SH-SY5Y (cell line): Measurements from ENCODE around the gene PRUNE2.

Experiments used
- GATA2 ChIP-seq: IDR thresholded peaks from 2 replicates; pipeline ENCODE4 v1.6.1; 2011; ENCODE audit warnings: mild to moderate bottlenecking, low read depth, low read length
- GATA3 ChIP-seq: IDR thresholded peaks from 2 replicates; pipeline ENCODE4 v1.6.1; 2011; ENCODE audit warnings: low read depth, mild to moderate bottlenecking, low read length, moderate library complexity

DNA sequence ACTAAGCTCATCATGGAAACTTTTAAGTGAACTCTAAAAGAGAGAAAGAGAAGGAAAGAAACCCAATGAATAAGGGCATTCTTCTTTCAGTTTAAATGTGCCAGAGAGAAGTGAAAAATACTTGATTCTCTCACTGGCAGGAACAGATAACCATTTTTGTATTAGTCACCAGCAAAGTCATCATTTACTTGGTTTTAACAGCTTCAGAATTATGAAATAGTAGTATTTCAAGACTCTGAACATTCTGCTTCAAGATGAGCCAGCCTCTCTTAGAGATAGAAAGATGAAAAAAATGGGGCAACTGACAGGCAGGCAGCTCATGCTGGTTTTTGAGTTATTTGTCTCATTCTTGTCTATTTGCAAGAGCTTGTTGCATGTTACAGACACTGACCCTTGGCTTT is 343.4 kb downstream of the PRUNE2 start:
- TF ChIP-seq GATA3 (no peak), GATA2 (no peak)
